Neural progenitor cell (in vitro differentiated cells): Measurements from ENCODE around the gene FRAS1. TPM values are rescaled to one million over a fixed set of nuclear protein-coding genes. Genes with fewer than 3 reads are reported as not detected.

Experiments used
- DNase-seq: peaks from one replicate; pipeline ENCODE4 v3.0.0-alpha.2; 2016; ENCODE audit warnings: low spot score
- H2AFZ ChIP-seq: fragments of 200-600 bp; sonication (generic); replicated peaks from 2 replicates; pipeline ENCODE4 v1.6.1; 2016; ENCODE audit warnings: antibody characterized with exemption
- H3F3A ChIP-seq: fragments of 200-600 bp; sonication (generic); 2 replicates; pipeline ENCODE4 v1.6.1; 2016; ENCODE audit warnings: antibody characterized with exemption, low read depth
- H3K27ac ChIP-seq: fragments of 200-600 bp; sonication (generic); 2 replicates; pipeline ENCODE4 v1.5.1; 2016; ENCODE audit warnings: mild to moderate bottlenecking
- H3K27me3 ChIP-seq: fragments of 200-600 bp; sonication (generic); 2 replicates; pipeline ENCODE4 v1.6.1; 2016; ENCODE audit warnings: mild to moderate bottlenecking, moderate library complexity
- H3K36me3 ChIP-seq: fragments of 200-600 bp; sonication (generic); 2 replicates; pipeline ENCODE4 v1.5.1; 2016
- H3K4me1 ChIP-seq: fragments of 200-600 bp; sonication (generic); 2 replicates; pipeline ENCODE4 v1.6.1; 2016; ENCODE audit warnings: mixed run types
- H3K4me2 ChIP-seq: fragments of 200-600 bp; sonication (generic); 2 replicates; pipeline ENCODE4 v1.6.1; 2016
- H3K4me3 ChIP-seq: fragments of 200-600 bp; sonication (generic); 2 replicates; pipeline ENCODE4 v1.5.1; 2016
- H3K79me2 ChIP-seq: fragments of 200-600 bp; sonication (generic); 2 replicates; pipeline ENCODE4 v1.6.1; 2016; ENCODE audit warnings: low read depth
- H3K9ac ChIP-seq: fragments of 200-600 bp; sonication (generic); 2 replicates; pipeline ENCODE4 v1.6.1; 2016
- H3K9me3 ChIP-seq: fragments of 200-600 bp; sonication (generic); 2 replicates; pipeline ENCODE4 v1.5.1; 2016; ENCODE audit warnings: low read depth
- H4K20me1 ChIP-seq: fragments of 200-600 bp; sonication (generic); 2 replicates; pipeline ENCODE4 v1.6.1; 2016; ENCODE audit warnings: low read depth
- H3K27ac Mint-ChIP-seq: 3 replicates; pipeline ENCODE4 v1.8.0; 2021; ENCODE audit warnings: mixed read lengths
- H3K27me3 Mint-ChIP-seq: 2 replicates; pipeline ENCODE4 v1.8.0; 2022; ENCODE audit warnings: low read depth, mild to moderate bottlenecking, inconsistent platforms, moderate library complexity, mixed read lengths; ENCODE audit not compliant: insufficient read depth
- H3K36me3 Mint-ChIP-seq: 3 replicates; pipeline ENCODE4 v1.8.0; 2021; ENCODE audit warnings: mixed read lengths
- H3K4me1 Mint-ChIP-seq: 3 replicates; pipeline ENCODE4 v1.8.0; 2021; ENCODE audit warnings: mixed read lengths
- H3K4me3 Mint-ChIP-seq: 3 replicates; pipeline ENCODE4 v1.8.0; 2021; ENCODE audit warnings: mild to moderate bottlenecking, moderate library complexity, mixed read lengths
- H3K9me3 Mint-ChIP-seq: 3 replicates; pipeline ENCODE4 v1.8.0; 2020; ENCODE audit warnings: mixed read lengths
- CTCF ChIP-seq: fragments of 200-600 bp; sonication (generic); IDR thresholded peaks from 2 replicates; pipeline ENCODE4 v1.5.1; 2017; ENCODE audit warnings: antibody characterized with exemption, mild to moderate bottlenecking
- EZH2 ChIP-seq: fragments of 200-600 bp; sonication (generic); IDR thresholded peaks from 2 replicates; pipeline ENCODE4 v1.6.1; 2017; ENCODE audit warnings: antibody characterized with exemption, mild to moderate bottlenecking, moderate library complexity
- EZH2phosphoT487 ChIP-seq: fragments of 200-600 bp; sonication (generic); IDR thresholded peaks from 2 replicates; pipeline ENCODE4 v1.6.1; 2017; ENCODE audit warnings: antibody characterized with exemption
- total RNA-seq: library from RNA; depleted of rRNA; stranded (reverse); fragments of >200 nt; gene quantifications from 2 replicates; pipeline ENCODE4 v1.2.3, GENCODE V29; 2015; ENCODE audit warnings: low replicate concordance

Gene FRAS1
- total RNA-seq, 1 donor from 2014 or later = 21.3 TPM

- H3K4me1 Mint-ChIP-seq = peaks cover 13% of the 10 kb centered on the region
- no peaks in the 10 kb centered on the region for H3K27me3 ChIP-seq
- H4K20me1 ChIP-seq = no peaks in the 10 kb centered on the region
- no peak overlapping the region for H3K4me3 ChIP-seq
- H3F3A ChIP-seq = no peaks in the 10 kb centered on the region
- no peak for DNase-seq
- H3K4me3 Mint-ChIP-seq = no peak overlapping the region
- no peaks in the 10 kb centered on the region for H3K36me3 ChIP-seq
- TF ChIP-seq CTCF = no peak
- TF ChIP-seq EZH2 = no peak
- TF ChIP-seq EZH2phosphoT487 = no peak
- H3K27me3 Mint-ChIP-seq = no peaks in the 10 kb centered on the region
- no peaks in the 10 kb centered on the region for H3K36me3 Mint-ChIP-seq
- H3K9me3 Mint-ChIP-seq = peaks cover 7% of the 10 kb centered on the region
- H2AFZ ChIP-seq = no peak overlapping the region
- peaks cover 21% of the 10 kb centered on the region for H3K4me1 ChIP-seq
- peaks cover 45% of the 10 kb centered on the region for H3K79me2 ChIP-seq
- no peak overlapping the region for H3K9ac ChIP-seq
- H3K9me3 ChIP-seq = no peaks in the 10 kb centered on the region
- no peak overlapping the region for H3K4me2 ChIP-seq
- H3K27ac ChIP-seq = no peak overlapping the region
- H3K27ac Mint-ChIP-seq = no peak overlapping the region
These were observed 72.4 kb downstream of the FRAS1 start for GRCh38 chr4:78129383-78130108.

GRCh38 chr4:78131403-78131802 is 74.3 kb downstream of the FRAS1 start:
- Mint-ChIP-seq H3K27me3 (no peaks in the 10 kb centered on the region), H3K4me1 (peaks cover 9% of the 10 kb centered on the region), H3K4me3 (no peak overlapping the region), H3K27ac (no peak overlapping the region), H3K36me3 (no peaks in the 10 kb centered on the region), H3K9me3 (peaks cover 7% of the 10 kb centered on the region)
- Histone ChIP-seq H2AFZ (no peak overlapping the region), H4K20me1 (no peaks in the 10 kb centered on the region), H3K4me1 (peaks cover 7% of the 10 kb centered on the region), H3K27ac (no peak overlapping the region), H3K9ac (no peak overlapping the region), H3K9me3 (no peaks in the 10 kb centered on the region), H3K27me3 (no peaks in the 10 kb centered on the region), H3K4me2 (no peak overlapping the region), H3K36me3 (no peaks in the 10 kb centered on the region), H3K4me3 (no peak overlapping the region), H3K79me2 (peaks cover 30% of the 10 kb centered on the region), H3F3A (no peaks in the 10 kb centered on the region)
- DNase-seq = no peak
- no peak for TF ChIP-seq EZH2
- TF ChIP-seq CTCF = no peak

- TF ChIP-seq EZH2 (no peak), EZH2phosphoT487 (no peak), CTCF (no peak)
- no peaks in the 10 kb centered on the region for H3K9me3 Mint-ChIP-seq
- Histone ChIP-seq H3K9me3 (no peaks in the 10 kb centered on the region), H4K20me1 (no peaks in the 10 kb centered on the region), H3K9ac (no peak overlapping the region), H3F3A (no peaks in the 10 kb centered on the region), H3K4me2 (no peak overlapping the region), H3K27me3 (no peaks in the 10 kb centered on the region), H3K4me3 (no peak overlapping the region), H2AFZ (no peak overlapping the region), H3K79me2 (peaks cover 14% of the 10 kb centered on the region), H3K27ac (no peak overlapping the region), H3K4me1 (peaks cover 7% of the 10 kb centered on the region), H3K36me3 (no peaks in the 10 kb centered on the region)
- peaks cover 2% of the 10 kb centered on the region for H3K36me3 Mint-ChIP-seq
- no peak overlapping the region for H3K4me3 Mint-ChIP-seq
- no peak overlapping the region for H3K27ac Mint-ChIP-seq
- DNase-seq = no peak
- peaks cover 9% of the 10 kb centered on the region for H3K4me1 Mint-ChIP-seq
- peaks cover 2% of the 10 kb centered on the region for H3K27me3 Mint-ChIP-seq
These were observed 79.3 kb downstream of the FRAS1 start for GRCh38 chr4:78136109-78137081.
